ENCODE data around the gene ATP8B4.

DNA sequence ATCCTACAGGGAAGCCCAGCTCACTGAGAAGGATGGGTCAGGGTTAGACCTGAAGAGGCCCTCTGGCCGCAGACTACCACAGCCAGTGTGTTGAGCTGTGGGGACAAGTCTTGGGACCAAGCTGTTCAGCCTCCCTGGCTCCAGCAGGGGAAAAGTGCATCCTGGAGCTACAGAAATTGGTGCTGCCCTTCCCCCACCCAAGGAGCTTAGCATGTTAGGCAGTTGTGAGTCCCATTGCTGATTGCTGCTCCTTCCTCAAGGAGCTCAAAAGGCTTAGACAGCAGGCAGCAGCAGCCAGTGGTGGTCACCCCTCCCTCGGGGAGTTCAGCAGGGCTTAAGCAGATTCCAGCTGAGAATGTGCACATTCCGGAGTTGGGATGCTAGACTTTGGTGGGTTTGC is 165.6 kb downstream of the ATP8B4 start:
- TF ChIP-seq POLR2A (IDR thresholded peaks at IDR 0.05), result no peak
- TF ChIP-seq, protein P1, sequence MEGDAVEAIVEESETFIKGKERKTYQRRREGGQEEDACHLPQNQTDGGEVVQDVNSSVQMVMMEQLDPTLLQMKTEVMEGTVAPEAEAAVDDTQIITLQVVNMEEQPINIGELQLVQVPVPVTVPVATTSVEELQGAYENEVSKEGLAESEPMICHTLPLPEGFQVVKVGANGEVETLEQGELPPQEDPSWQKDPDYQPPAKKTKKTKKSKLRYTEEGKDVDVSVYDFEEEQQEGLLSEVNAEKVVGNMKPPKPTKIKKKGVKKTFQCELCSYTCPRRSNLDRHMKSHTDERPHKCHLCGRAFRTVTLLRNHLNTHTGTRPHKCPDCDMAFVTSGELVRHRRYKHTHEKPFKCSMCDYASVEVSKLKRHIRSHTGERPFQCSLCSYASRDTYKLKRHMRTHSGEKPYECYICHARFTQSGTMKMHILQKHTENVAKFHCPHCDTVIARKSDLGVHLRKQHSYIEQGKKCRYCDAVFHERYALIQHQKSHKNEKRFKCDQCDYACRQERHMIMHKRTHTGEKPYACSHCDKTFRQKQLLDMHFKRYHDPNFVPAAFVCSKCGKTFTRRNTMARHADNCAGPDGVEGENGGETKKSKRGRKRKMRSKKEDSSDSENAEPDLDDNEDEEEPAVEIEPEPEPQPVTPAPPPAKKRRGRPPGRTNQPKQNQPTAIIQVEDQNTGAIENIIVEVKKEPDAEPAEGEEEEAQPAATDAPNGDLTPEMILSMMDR (IDR thresholded peaks at IDR 0.05), result no peak

All from right lobe of liver (tissue), 4 donors.